Testis (tissue), 2 donors: ENCODE data around the gene MLF1.

Experiments used
- POLR2A ChIP-seq: fragments of 450-650 bp; IDR thresholded peaks from one replicate; pipeline ENCODE4 v1.6.1; 2017; ENCODE audit warnings: antibody characterized with exemption, mild to moderate bottlenecking, moderate library complexity
- TF ChIP-seq, protein P1 (sequence below), 3 experiments: fragments of 450-650 bp in 2 of 3; fragments of 200-600 bp in 1 of 3; sonication (generic) in 1 of 3; IDR thresholded peaks; one replicate each; pipeline ENCODE4 v1.5.1; 2016 to 2019; ENCODE audit warnings: antibody characterized with exemption in 3 of 3, mild to moderate bottlenecking in 2 of 3, moderate library complexity in 1 of 3

DNA sequence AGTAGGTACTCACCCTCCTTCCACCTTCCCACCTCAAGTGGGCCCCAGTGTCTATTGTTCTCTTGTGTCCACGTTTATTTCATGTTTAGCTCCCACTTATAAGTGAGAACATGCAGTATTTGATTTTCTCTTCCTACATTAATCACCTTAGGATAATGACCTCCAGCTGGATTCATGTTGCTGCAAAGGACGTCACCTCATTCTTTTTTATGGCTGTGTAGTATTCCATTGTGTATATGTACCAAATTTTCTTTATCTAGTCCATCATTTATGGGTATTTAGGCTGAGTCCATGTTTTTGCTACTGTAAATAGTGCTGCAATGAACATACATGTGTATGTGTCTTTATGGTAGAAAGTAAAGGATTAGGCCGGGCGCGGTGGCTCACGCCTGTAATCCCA lies 5.9 kb upstream of the MLF1 start:
- TF ChIP-seq, protein P1, sequence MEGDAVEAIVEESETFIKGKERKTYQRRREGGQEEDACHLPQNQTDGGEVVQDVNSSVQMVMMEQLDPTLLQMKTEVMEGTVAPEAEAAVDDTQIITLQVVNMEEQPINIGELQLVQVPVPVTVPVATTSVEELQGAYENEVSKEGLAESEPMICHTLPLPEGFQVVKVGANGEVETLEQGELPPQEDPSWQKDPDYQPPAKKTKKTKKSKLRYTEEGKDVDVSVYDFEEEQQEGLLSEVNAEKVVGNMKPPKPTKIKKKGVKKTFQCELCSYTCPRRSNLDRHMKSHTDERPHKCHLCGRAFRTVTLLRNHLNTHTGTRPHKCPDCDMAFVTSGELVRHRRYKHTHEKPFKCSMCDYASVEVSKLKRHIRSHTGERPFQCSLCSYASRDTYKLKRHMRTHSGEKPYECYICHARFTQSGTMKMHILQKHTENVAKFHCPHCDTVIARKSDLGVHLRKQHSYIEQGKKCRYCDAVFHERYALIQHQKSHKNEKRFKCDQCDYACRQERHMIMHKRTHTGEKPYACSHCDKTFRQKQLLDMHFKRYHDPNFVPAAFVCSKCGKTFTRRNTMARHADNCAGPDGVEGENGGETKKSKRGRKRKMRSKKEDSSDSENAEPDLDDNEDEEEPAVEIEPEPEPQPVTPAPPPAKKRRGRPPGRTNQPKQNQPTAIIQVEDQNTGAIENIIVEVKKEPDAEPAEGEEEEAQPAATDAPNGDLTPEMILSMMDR (IDR thresholded peaks at IDR 0.05): no peak
- no peak for TF ChIP-seq POLR2A
